ENCODE results near the gene DGCR6L.
"Not testable (repeated sequence)": the region's sequence is repeated elsewhere in the genome, so short reads cannot be mapped to it uniquely, and the experiment has no call there.

Gene DGCR6L

DNA sequence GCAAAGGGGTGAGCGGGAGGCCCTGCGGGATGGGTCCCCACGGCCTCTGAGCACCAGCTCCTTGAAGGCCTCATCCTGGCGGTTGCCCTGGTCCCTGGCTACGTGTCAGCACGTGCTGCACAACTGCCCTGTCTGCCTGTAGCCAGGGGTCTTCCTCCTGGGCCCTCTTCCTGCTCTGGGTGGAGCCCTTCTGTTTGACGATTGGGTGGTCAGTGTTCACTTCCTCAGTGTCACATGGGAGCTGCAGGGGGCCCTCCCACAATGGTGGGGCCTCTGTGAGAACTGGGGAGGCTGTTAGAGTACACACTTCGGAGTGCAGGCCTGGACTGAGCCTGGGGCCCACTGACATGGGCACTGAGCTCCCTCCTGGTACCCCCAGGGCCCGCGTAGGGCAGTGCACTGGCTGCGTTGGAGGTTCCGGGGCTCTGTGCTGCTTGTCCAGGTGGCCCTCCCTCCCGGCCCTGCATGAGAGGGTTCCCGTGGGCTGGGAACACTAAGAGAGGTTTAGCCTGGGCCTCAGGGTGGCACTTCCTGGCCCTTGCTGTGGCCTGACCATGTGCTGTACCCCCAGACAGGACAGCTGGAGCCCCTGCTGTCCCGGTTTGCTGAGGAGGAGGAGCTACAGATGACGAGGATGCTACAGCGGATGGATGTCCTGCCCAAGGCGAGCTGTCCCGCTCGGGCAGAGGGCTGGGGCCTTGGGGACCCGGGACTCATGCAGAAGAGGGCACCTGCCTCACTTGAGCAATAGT, 13.8 kb downstream of the DGCR6L start:
- H3K9me3 ChIP-seq = no peaks in the 10 kb centered on the region

GRCh38 chr22:20305230-20305893, 14.5 kb downstream of the DGCR6L start:
- not testable (repeated sequence) for H3K4me3 ChIP-seq (ENCODE audit: low read depth in 1 of 2, low read length in 1 of 2); H3K27ac ChIP-seq; H3K36me3 ChIP-seq; H3K9me3 ChIP-seq; H3K4me1 ChIP-seq (ENCODE audit: control insufficient read depth in 1 of 2, insufficient read depth in 1 of 2, low read depth in 1 of 2, low read length in 1 of 2)
- H3K27me3 ChIP-seq = peaks cover 30% of the 10 kb centered on the region

More for the DNA sequence above, 13.8 kb downstream of the DGCR6L start:
- Histone ChIP-seq H3K4me1 (ENCODE audit: control insufficient read depth in 1 of 2, insufficient read depth in 1 of 2, low read depth in 1 of 2, low read length in 1 of 2) (no peaks in the 10 kb centered on the region), H3K36me3 (no peaks in the 10 kb centered on the region), H3K27me3 (peaks cover 23% of the 10 kb centered on the region), H3K27ac (no peak overlapping the region), H3K4me3 (ENCODE audit: low read depth in 1 of 2, low read length in 1 of 2) (no peak overlapping the region)
- TF ChIP-seq CTCF (IDR thresholded peaks at IDR 0.05) = no peak

DNA sequence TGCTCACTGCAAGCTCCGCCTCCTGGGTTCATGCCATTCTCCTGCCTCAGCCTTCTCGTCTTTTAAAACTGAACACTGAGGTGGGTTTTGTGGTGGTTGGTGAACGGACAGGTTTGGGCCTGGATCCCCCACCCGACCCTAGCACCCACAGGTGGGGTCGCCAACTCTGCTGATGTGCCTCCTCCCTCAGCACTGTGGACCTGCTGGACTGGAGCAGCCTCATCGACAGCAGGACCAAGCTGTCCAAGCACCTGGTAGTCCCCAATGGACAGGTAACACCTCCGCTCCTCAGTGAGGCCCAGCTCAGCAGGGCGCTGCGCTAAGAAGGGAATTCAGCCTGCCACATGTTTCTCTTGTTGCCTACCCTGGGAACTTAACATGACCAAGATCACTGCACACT, 15.2 kb downstream of the DGCR6L start:
- no peak overlapping the region for H3K4me3 ChIP-seq (ENCODE audit: low read depth in 1 of 2, low read length in 1 of 2)
- no peak for TF ChIP-seq CTCF (IDR thresholded peaks at IDR 0.05)

DNA sequence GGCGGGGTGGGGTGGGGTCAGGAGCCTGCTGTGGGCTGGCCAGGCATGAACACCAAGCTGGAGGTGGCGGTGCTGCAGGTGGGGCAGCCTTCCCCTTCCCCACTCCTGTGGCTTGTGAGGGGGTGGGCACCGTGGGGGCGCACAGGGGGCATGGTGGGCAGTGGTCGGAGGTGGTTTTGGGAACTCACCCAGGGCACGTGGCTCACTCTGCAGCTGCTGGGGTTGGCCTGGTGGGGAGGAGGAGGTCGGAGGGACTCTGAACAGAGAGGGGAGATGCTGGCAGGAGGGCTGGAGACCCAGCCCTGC, 16.7 kb downstream of the DGCR6L start:
- H3K27ac ChIP-seq; H3K9me3 ChIP-seq; H3K36me3 ChIP-seq; H3K4me3 ChIP-seq (ENCODE audit: low read depth in 1 of 2, low read length in 1 of 2): not testable (repeated sequence)
- H3K4me1 ChIP-seq (ENCODE audit: control insufficient read depth in 1 of 2, insufficient read depth in 1 of 2, low read depth in 1 of 2, low read length in 1 of 2) = peaks cover 6 to 16% of the 10 kb centered on the region in 2 experiments
- H3K27me3 ChIP-seq = peaks cover 52% of the 10 kb centered on the region

More for the DNA sequence above, 15.2 kb downstream of the DGCR6L start:
- no peaks in the 10 kb centered on the region for H3K36me3 ChIP-seq
- peaks cover 5% of the 10 kb centered on the region in 2 experiments for H3K4me1 ChIP-seq (ENCODE audit: control insufficient read depth in 1 of 2, insufficient read depth in 1 of 2, low read depth in 1 of 2, low read length in 1 of 2)
- H3K27me3 ChIP-seq = peaks cover 37% of the 10 kb centered on the region
- no peaks in the 10 kb centered on the region for H3K9me3 ChIP-seq
- H3K27ac ChIP-seq = no peak overlapping the region

- Histone ChIP-seq H3K27me3 (peaks cover 57% of the 10 kb centered on the region), H3K27ac (no peak overlapping the region)
These were observed 17.2 kb downstream of the DGCR6L start for GRCh38 chr22:20302438-20303228.

GRCh38 chr22:20299746-20300136, 20.1 kb downstream of the DGCR6L start:
- H3K27me3 ChIP-seq = peaks cover 67% of the 10 kb centered on the region

More at GRCh38 chr22:20302438-20303228, 17.2 kb downstream of the DGCR6L start:
- no peak overlapping the region for H3K4me3 ChIP-seq (ENCODE audit: low read depth in 1 of 2, low read length in 1 of 2)
- H3K9me3 ChIP-seq = no peaks in the 10 kb centered on the region
- no peak for TF ChIP-seq CTCF (IDR thresholded peaks at IDR 0.05)
- H3K4me1 ChIP-seq (ENCODE audit: control insufficient read depth in 1 of 2, insufficient read depth in 1 of 2, low read depth in 1 of 2, low read length in 1 of 2) = peaks cover 6 to 16% of the 10 kb centered on the region in 2 experiments
- H3K36me3 ChIP-seq = no peaks in the 10 kb centered on the region

More at GRCh38 chr22:20299746-20300136, 20.1 kb downstream of the DGCR6L start:
- no peak for TF ChIP-seq CTCF (IDR thresholded peaks at IDR 0.05)
- Histone ChIP-seq H3K36me3 (no peaks in the 10 kb centered on the region), H3K4me3 (ENCODE audit: low read depth in 1 of 2, low read length in 1 of 2) (peak overlapping the region; percentile 38 to 66), H3K9me3 (no peaks in the 10 kb centered on the region), H3K27ac (no peak overlapping the region), H3K4me1 (ENCODE audit: control insufficient read depth in 1 of 2, insufficient read depth in 1 of 2, low read depth in 1 of 2, low read length in 1 of 2) (peaks cover 6 to 16% of the 10 kb centered on the region in 2 experiments)

Data from neutrophil (primary cell).